Measurements from ENCODE around the gene SNAI1. TPM values are rescaled to one million over a fixed set of nuclear protein-coding genes. Genes with fewer than 3 reads are reported as not detected.

Gene SNAI1
- total RNA-seq, 3 donors from 2014 or later (not counting 1 experiment from before 2014, with no cell fraction given): 1.5 to 2.4 (median 2.1) TPM

- Mint-ChIP-seq H3K27ac (no peak overlapping the region), H3K9me3 (no peaks in the 10 kb centered on the region), H3K27me3 (ENCODE audit: low read depth in 2 of 2) (no peaks in the 10 kb centered on the region), H3K36me3 (no peaks in the 10 kb centered on the region), H3K4me3 (no peak overlapping the region), H3K4me1 (peaks cover 0 to 4% of the 10 kb centered on the region in 2 donors)
- DNase-seq (no peak), ATAC-seq (no peak)
- 79% methylated on average over 3 of the region's 3 CpGs for WGBS (ENCODE audit: insufficient coverage)
- H3K27ac ChIP-seq (ENCODE audit: low read length): no peak overlapping the region
- TF ChIP-seq, protein P1, sequence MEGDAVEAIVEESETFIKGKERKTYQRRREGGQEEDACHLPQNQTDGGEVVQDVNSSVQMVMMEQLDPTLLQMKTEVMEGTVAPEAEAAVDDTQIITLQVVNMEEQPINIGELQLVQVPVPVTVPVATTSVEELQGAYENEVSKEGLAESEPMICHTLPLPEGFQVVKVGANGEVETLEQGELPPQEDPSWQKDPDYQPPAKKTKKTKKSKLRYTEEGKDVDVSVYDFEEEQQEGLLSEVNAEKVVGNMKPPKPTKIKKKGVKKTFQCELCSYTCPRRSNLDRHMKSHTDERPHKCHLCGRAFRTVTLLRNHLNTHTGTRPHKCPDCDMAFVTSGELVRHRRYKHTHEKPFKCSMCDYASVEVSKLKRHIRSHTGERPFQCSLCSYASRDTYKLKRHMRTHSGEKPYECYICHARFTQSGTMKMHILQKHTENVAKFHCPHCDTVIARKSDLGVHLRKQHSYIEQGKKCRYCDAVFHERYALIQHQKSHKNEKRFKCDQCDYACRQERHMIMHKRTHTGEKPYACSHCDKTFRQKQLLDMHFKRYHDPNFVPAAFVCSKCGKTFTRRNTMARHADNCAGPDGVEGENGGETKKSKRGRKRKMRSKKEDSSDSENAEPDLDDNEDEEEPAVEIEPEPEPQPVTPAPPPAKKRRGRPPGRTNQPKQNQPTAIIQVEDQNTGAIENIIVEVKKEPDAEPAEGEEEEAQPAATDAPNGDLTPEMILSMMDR (IDR thresholded peaks at IDR 0.05): no peak
- H3K4me3 ChIP-seq (ENCODE audit: low read length): no peak overlapping the region
- H3K4me1 ChIP-seq (ENCODE audit: control insufficient read depth, insufficient read depth, low read length): peaks cover 15% of the 10 kb centered on the region
- H3K27me3 ChIP-seq (ENCODE audit: control insufficient read depth, insufficient read depth, low read length): no peaks in the 10 kb centered on the region
- no peaks in the 10 kb centered on the region for H3K9me3 ChIP-seq (ENCODE audit: control insufficient read depth, insufficient read depth, low read length)
- no peaks in the 10 kb centered on the region for H3K36me3 ChIP-seq (ENCODE audit: control insufficient read depth, insufficient read depth, low read length)
- intact Hi-C loops (cut with micrococcal nuclease): no loop called here
These were observed 54.3 kb downstream of the SNAI1 start for GRCh38 chr20:50037123-50037522.

DNA sequence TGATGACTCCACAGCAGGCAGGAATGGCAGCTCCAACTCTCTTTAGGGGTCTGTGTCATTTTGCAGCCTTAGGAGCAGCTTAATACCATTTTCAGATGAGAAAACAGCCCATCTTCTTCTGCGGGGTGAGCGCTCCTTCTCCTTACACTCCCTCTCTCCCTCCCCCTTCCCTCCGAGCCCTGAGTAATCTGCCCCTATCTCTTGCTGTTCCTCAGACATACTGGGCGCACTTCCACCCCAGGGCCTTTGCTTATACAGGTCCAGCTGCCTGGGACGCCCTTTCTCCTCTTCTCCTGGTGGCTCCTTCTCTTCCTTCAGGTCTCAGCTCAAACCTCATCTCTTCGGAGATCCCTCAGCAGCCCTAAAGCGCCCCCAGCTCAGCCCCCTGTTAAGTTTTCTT is 54.8 kb downstream of the SNAI1 start:
- Mint-ChIP-seq H3K4me1 (peaks cover 0 to 4% of the 10 kb centered on the region in 2 donors), H3K4me3 (no peak overlapping the region), H3K36me3 (no peaks in the 10 kb centered on the region), H3K27me3 (ENCODE audit: low read depth in 2 of 2) (no peaks in the 10 kb centered on the region), H3K9me3 (no peaks in the 10 kb centered on the region), H3K27ac (no peak overlapping the region)
- Histone ChIP-seq H3K27me3 (ENCODE audit: control insufficient read depth, insufficient read depth, low read length) (no peaks in the 10 kb centered on the region), H3K27ac (ENCODE audit: low read length) (no peak overlapping the region), H3K36me3 (ENCODE audit: control insufficient read depth, insufficient read depth, low read length) (no peaks in the 10 kb centered on the region), H3K9me3 (ENCODE audit: control insufficient read depth, insufficient read depth, low read length) (no peaks in the 10 kb centered on the region), H3K4me3 (ENCODE audit: low read length) (no peak overlapping the region), H3K4me1 (ENCODE audit: control insufficient read depth, insufficient read depth, low read length) (peaks cover 15% of the 10 kb centered on the region)
- DNase-seq (no peak), ATAC-seq (no peak)
- TF ChIP-seq, protein P1 (IDR thresholded peaks at IDR 0.05): no peak
- intact Hi-C loops (cut with micrococcal nuclease): no loop called here
- WGBS (ENCODE audit: insufficient coverage): 86% methylated on average over 7 of the region's 7 CpGs

GRCh38 chr20:50038169-50038568 is 55.4 kb downstream of the SNAI1 start:
- H3K4me3 Mint-ChIP-seq: no peak overlapping the region
- Histone ChIP-seq H3K4me1 (ENCODE audit: control insufficient read depth, insufficient read depth, low read length) (peaks cover 15% of the 10 kb centered on the region), H3K4me3 (ENCODE audit: low read length) (no peak overlapping the region), H3K27me3 (ENCODE audit: control insufficient read depth, insufficient read depth, low read length) (no peaks in the 10 kb centered on the region), H3K36me3 (ENCODE audit: control insufficient read depth, insufficient read depth, low read length) (no peaks in the 10 kb centered on the region), H3K9me3 (ENCODE audit: control insufficient read depth, insufficient read depth, low read length) (no peaks in the 10 kb centered on the region), H3K27ac (ENCODE audit: low read length) (no peak overlapping the region)
- no peak overlapping the region for H3K27ac Mint-ChIP-seq
- H3K4me1 Mint-ChIP-seq: peaks cover 0 to 4% of the 10 kb centered on the region in 2 donors
- DNase-seq: no peak
- no peak for ATAC-seq
- no peaks in the 10 kb centered on the region for H3K36me3 Mint-ChIP-seq
- intact Hi-C loops (cut with micrococcal nuclease): no loop called here
- WGBS (ENCODE audit: insufficient coverage): 73% methylated on average over 6 of the region's 6 CpGs
- no peaks in the 10 kb centered on the region for H3K9me3 Mint-ChIP-seq
- H3K27me3 Mint-ChIP-seq (ENCODE audit: low read depth in 2 of 2): peaks cover 0 to 2% of the 10 kb centered on the region in 2 donors
- TF ChIP-seq, protein P1 (IDR thresholded peaks at IDR 0.05): no peak

Other genes with a start within 250 kb of the SNAI1 start
- 10 to 100 TPM; 54.5 to 68.7 (median 58.8) TPM for gene SLC9A8, start 170.2 kb upstream of the SNAI1 start, total RNA-seq
- gene SPATA2, start 67.5 kb upstream of the SNAI1 start, total RNA-seq: 10 to 100 TPM; 16.4 to 25.8 (median 25.1) TPM
- 100 to 1,000 TPM in 2 of 3 donors, 10 to 100 TPM in 1; 92.3 to 108 (median 100) TPM for gene RNF114, start 46.6 kb upstream of the SNAI1 start, total RNA-seq
- 100 to 1,000 TPM; 194 to 238 (median 236) TPM for gene UBE2V1, start 130.2 kb downstream of the SNAI1 start, total RNA-seq
- 10 to 100 TPM; 27.4 to 32.8 (median 31.5) TPM for gene PEDS1, start 170.7 kb downstream of the SNAI1 start, total RNA-seq
- 10 to 100 TPM; 32.1 to 79.8 (median 68.2) TPM for gene CEBPB, start 207.8 kb downstream of the SNAI1 start, total RNA-seq

Data from natural killer cell (primary cell).